HG03280 (cell line): ENCODE measurements around the gene ANKRD66.
"Not testable (repeated sequence)": the region's sequence is repeated elsewhere in the genome, so short reads cannot be mapped to it uniquely, and the experiment has no call there.

Experiments used
- ATAC-seq: cut with Tn5 transposase; IDR thresholded peaks from one replicate; pipeline ENCODE4 v1.9.1; 2021; ENCODE audit warnings: mild to moderate bottlenecking, moderate library complexity; ENCODE audit not compliant: unreplicated experiment

The ANKRD66 gene

GRCh38 chr6:46751658-46752057 is 4.9 kb downstream of the ANKRD66 start:
- ATAC-seq, result no peak

DNA sequence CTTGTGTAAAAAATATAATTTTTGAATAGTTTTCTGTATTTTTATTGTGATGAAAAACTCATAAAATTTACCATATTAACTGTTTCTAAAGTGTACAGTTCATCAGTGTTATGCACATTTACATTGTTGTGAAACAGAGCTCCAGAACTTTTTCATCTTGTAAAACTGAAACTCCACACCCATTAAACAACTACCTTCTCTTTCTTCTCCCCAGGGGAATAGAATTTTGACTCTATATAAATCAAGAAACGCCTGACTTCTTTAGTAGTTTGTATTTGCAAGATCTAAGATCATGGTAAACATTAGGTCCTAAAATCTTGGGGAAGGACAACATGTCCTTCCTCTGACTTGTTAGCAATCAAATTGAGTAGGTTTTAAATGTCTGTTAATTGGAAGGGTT is 9.1 kb downstream of the ANKRD66 start:
- no peak for ATAC-seq

DNA sequence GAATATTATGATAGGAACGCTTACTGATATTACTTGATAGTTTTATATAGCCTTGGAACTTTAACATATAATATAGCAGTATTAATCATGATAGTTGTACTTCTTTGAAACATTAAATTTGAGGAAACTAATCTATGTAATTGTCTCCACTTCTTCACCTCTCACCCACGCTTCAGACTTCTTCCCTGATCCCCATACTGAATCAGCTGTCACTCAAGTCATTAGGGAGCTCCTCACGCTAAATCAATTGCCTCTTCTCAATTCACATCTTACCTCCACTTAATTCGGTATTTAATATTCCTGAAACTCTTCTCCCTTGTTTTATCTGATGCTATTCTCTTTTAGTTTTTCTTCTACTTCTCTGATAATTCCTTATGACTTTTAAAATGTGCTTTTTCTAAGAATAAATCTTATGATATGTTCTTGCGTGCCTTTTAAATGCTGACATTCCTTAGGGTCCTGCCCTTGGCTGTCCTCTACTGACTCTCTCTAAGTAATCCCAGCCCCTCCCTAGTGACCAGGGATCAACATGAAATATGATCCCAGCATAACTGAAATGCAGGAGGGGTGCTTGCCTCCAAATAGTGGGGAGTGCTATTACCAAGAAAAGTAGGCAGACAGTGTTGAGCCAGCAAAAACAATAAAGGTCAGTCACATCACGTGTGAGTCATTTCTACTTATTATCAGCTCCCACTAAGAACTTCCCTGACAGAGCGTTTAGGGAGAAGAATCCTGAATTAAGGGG is 9.9 kb downstream of the ANKRD66 start:
- ATAC-seq, result no peak

DNA sequence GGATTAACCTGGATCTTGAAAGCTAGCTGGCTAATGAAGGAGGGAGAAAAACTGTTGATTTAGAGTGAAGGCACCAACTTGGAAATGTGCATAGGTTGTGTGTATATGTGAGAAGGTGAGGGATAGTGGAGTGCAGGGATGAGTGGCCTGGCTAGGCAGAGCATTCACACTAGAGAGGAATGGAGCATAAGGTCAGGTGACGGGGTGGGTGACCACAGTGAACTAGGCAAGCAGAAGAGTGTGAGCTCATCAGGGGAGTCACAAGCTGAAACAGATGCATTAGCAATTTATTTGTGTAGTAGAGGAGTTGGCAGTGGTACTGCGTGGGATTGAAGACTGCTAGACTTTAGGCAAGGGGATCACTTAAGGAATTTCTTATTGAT is 10.5 kb downstream of the ANKRD66 start:
- ATAC-seq, result no peak

- no peak for ATAC-seq
Observed at GRCh38 chr6:46758960-46759753, 12.4 kb downstream of the ANKRD66 start.

- ATAC-seq, result no peak
Observed at GRCh38 chr6:46760925-46761324, 14.2 kb downstream of the ANKRD66 start.

DNA sequence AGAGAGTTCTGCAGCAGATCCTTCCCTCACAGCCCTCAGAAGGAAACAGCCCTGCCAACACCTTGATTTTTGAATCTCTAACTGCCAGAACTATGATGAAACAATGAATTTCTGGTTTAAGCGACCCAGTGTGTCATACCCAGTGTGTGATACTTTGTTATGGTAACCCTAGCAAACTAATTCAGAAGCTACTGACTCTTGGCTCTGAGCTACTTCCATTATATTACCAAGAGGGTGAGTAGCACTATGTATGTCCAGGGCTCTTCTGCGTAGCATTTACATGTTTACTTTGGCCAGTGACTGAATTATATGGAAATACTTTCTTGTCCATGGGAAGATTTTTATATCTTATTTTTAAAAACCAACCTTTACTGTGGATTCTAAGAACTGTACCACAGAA is 16.7 kb downstream of the ANKRD66 start:
- ATAC-seq, result no peak

GRCh38 chr6:46764280-46764679 is 17.5 kb downstream of the ANKRD66 start:
- ATAC-seq, result not testable (repeated sequence)

DNA sequence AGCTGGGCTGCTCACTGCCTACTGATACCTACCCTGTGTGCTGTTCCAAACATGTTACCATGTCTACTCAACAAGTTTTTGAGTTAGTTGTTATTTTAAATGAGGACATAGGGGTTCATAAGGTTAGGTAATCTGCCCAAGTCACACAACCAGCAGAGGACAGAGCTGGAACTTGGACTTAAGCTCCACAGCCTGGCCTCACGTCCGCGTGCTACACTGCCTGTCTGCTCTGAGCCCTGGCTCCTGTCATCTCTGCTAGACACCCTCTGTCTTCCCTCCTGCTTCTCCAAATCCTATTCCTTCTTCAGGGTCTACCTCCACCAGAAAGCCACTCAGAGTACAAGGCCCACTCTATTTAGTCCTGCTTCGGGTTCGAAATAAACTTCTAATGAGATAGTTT is 18.2 kb downstream of the ANKRD66 start:
- no peak for ATAC-seq

- ATAC-seq, result no peak
Observed at GRCh38 chr6:46772016-46772415, 25.3 kb downstream of the ANKRD66 start.

DNA sequence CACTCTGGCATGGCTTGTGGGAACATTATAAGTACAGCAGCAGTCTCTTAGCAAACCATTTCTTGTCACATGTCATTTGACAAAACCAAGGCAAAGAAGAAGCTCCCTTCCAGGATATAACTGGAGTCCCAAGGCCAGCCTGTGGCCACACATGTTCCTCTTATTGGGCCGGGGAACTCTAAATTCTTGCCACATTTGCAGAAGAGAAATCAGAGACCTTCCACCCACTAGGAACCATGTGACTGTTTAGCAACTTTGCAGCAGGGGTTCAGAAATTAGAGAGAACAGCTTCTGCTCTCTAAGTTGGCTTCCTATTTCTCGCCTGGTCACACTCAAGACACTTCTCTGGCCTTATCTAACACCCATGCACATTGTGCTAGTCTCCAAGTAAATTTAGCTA is 26.0 kb downstream of the ANKRD66 start:
- no peak for ATAC-seq

DNA sequence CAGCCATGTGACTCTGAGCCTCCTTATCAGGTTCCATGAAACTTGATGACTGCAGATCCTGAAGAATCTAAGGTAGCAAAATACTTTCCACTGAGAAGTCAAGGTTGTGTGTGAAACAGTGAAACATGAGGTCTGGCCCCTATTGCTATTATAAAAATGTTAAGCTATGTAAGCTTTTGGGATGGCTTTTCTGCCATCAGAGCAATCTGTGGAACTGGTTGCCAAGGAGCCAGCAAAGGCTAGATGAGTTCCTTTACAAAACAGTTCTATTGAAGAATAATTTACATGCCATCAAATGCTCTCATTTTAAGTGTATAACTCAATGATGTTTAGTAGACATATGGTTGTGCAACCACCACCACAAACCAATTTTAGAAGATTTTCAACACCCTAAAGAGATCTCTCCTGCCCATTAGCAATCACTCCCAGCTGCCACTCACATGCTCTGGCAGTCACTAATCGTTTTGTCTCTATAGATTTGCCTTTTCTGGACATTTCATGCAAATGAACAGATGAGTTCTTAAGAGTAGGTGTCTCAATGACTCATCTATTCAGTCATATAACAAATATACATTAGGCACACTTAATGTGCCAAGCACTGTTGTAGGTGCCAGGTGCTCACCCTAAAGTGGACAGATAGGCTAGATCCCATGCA is 26.6 kb downstream of the ANKRD66 start:
- ATAC-seq, result no peak

DNA sequence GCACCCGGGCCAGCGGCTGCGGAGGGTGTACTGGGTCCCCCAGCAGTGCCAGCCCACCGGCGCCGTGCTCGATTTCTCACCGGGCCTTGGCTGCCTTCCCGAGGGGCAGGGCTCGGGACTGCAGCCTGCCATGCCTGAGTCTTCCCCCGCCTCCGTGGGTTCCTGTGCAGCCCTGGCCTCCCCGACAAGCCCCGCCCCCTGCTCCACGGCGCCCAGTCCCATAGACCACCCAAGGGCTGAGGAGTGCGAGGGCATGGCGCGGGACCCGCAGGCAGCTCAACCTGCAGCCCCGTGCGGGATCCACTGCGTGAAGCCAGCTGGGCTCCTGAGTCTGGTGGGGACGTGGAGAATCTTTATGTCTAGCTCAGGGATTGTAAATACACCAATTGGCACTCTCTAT is 28.0 kb downstream of the ANKRD66 start:
- not testable (repeated sequence) for ATAC-seq

- no peak for ATAC-seq
Observed at GRCh38 chr6:46776070-46776712, 29.5 kb downstream of the ANKRD66 start.

DNA sequence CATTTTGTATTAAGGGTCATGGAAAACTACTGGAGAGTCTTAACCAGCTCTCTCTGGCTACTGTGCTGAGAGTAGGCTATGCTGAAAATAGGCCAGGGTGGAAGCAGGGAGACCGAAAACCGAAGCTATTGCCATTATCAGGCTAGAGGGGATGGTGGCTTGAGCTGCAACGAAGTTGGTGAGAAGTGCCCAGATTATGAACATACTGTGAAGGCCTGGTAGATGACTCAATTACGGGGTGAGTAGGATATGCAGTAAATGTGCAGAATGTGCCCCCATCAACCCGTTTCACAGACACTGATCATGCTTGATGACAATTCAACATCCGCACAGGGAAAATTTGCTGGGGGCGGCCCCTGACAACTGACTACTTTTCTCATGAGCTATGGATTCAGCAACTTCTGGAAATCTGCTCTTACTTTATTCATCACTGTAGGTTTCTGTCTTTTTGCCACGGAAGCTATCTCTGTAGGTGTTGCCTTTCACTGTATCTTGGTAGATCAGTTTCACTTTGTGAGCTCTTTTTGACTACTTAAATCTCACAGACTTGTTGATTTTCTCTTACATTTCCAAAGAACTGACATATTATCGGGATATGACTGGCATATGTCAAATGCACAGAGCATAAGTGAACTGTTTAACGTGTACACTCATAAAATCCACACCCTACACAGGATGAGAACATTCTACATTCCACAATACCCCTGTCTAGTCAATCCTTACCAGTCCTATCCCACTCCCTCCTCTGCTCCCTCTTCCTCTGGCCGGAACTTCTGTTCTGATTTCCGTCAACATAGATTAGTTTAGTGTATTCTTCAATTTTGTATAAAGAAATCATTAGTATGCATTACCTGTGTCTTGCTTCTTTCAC is 31.0 kb downstream of the ANKRD66 start:
- no peak for ATAC-seq

DNA sequence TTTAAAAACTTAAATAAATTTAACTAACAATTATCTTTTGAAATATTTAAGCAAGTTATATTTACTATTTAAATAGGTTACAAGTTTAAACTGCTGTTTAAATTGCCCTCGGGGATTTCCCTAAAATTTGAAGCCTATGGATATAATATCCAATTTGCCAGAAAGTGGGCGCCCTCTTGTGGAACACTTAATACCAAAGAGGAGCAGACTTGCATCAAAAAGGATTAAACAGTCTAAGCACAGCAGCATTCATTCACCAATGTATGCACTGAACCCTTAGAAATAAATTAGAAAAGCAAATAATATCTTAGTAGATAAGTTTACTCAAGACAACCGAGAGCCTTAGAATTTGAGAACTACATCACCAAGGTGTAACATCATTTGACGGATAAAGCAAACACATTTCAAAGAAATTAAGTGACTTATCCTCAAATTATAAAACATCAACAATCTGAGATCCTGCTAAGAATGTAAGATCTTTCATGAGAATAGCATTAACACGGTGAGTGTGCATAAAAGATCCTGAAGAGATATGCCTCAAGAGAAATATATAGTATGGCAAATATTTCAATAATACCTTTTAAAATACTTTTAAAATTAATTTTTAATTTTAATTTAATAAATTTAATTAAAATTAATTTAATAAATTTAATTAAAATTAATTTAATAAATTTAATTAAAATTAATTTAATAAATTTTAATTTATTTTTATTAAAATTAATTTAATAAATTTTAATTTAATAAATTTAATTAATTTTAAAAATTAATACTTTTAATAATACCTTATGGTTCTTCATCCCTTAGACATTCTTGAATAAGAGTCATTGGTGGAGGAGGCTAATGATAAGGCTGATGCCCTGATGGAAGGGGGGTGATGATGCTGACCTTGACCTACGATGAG is 35.0 kb downstream of the ANKRD66 start:
- no peak for ATAC-seq

DNA sequence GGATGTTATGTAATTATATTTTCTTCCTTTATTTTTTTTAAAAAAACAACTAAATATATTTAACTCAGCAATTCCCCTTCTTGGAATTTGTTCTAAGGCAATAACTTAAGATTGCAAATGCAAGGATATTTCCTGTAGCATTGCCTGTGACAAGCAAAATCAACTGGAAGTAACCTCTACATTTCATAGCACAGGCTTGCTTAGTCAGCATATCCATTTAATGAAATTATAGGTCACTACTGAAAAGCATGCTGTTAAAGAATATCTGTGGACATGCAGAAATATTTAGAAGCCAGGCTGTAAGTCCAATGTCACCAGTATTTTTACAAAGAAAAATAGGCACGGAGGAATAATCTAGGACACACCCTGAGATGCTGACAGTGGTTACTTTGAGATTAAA is 37.8 kb downstream of the ANKRD66 start:
- ATAC-seq, result no peak

GRCh38 chr6:46787871-46788540 is 41.3 kb downstream of the ANKRD66 start:
- ATAC-seq, result no peak

DNA sequence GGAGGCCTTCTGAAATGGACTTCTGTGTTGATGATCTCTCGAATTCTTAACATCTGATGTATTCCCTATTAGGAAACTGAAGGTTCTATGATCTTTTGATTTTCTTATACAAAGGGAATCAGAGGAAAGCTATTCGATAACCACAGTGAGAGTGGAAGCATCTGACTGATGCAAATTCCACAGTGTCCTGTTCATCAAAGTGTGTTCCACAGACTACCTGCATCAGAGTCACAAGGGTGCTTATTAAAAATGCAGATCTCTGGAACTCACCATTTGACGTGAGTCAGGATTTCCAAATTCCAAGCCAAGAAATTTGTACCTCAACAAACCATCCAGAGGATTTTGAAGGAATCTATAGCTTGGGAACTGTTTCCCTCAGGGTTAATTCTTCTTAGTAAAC is 42.1 kb downstream of the ANKRD66 start:
- ATAC-seq, result no peak
